ENCODE results near the gene TBC1D2B. TPM values are rescaled to one million over a fixed set of nuclear protein-coding genes. Genes with fewer than 3 reads are reported as not detected.

Gene TBC1D2B
- total and polyA plus RNA-seq, 2 of the 4 experiments (the other 2 are of a cell fraction) = 17.7 to 28.3 TPM

GRCh38 chr15:77974098-77974414 lies 103.5 kb downstream of the TBC1D2B start:
- TF ChIP-seq CHD1 (IDR thresholded peaks at IDR 0.05; ENCODE audit: low read depth, low read length) (no peak), CTCF (conservative IDR thresholded peaks at IDR 0.05; ENCODE audit: low read depth, low read length) (no peak), MAFK (IDR thresholded peaks at IDR 0.05; ENCODE audit: low read depth, low read length) (no peak), RCOR1 (IDR thresholded peaks at IDR 0.05; ENCODE audit: insufficient replicate concordance, low read length) (no peak), USF2 (IDR thresholded peaks at IDR 0.05; ENCODE audit: low read depth, low read length) (no peak), MXI1 (IDR thresholded peaks at IDR 0.05; ENCODE audit: borderline replicate concordance, low read depth, low read length) (no peak), FOS (IDR thresholded peaks at IDR 0.05; ENCODE audit: low read depth, low read length) (no peak), MAZ (IDR thresholded peaks at IDR 0.05; ENCODE audit: borderline replicate concordance, low read depth, low read length) (no peak), RFX5 (IDR thresholded peaks at IDR 0.05; ENCODE audit: low read depth, low read length) (no peak), CEBPB (IDR thresholded peaks at IDR 0.05; ENCODE audit: low read depth, low read length) (no peak), NFE2L2 (IDR thresholded peaks at IDR 0.05; ENCODE audit: low read depth, low read length) (no peak), ELK1 (IDR thresholded peaks at IDR 0.05; ENCODE audit: borderline replicate concordance, low read depth, low read length) (no peak), BHLHE40 (IDR thresholded peaks at IDR 0.05; ENCODE audit: low read depth, low read length) (no peak), POLR2A (IDR thresholded peaks at IDR 0.05; ENCODE audit: low read depth, low read length) (no peak), RAD21 (IDR thresholded peaks at IDR 0.05; ENCODE audit: low read length) (no peak), SMC3 (IDR thresholded peaks at IDR 0.05; ENCODE audit: low read depth, low read length) (no peak)
- H3K36me3 ChIP-seq (ENCODE audit: control insufficient read depth, insufficient read depth, low read length) = no peaks in the 10 kb centered on the region
- H3K9ac ChIP-seq (ENCODE audit: low read depth, low read length) = no peak overlapping the region
- in situ Hi-C loops (cut with MboI; ENCODE audit: low sequenced_read_pairs) = loop anchor here (25.0 kb wide), 1 partner anchor 463 kb away; the partner anchor contains the start of gene IREB2
- H2AK5ac ChIP-seq (ENCODE audit: low read depth, low read length) = no peak overlapping the region
- ATAC-seq (ENCODE audit: low read depth) (peak; percentile 75), DNase-seq (peak; percentile 56)
- H3K27ac ChIP-seq (ENCODE audit: insufficient read depth, low read length) = no peak overlapping the region
- H3K14ac ChIP-seq (replicated peaks; ENCODE audit: low read depth, low read length) = peak overlapping the region; percentile 41; the same call in 1 of the 2 replicates
- H2BK120ac ChIP-seq (ENCODE audit: low read depth, low read length) = no peak overlapping the region
- no peak overlapping the region; a peak in 1 of 4 replicates for H4K8ac ChIP-seq (ENCODE audit: low read depth in 2 of 2, low read length in 2 of 2)
- intact Hi-C loops (cut with micrococcal nuclease) = no loop called here
- H3K23ac ChIP-seq (ENCODE audit: low read depth, low read length) = no peak overlapping the region
- no peaks in the 10 kb centered on the region for H3K9me3 ChIP-seq (ENCODE audit: control insufficient read depth, insufficient read depth, low read length)
- no peak overlapping the region for H2BK20ac ChIP-seq (ENCODE audit: low read depth, low read length)
- no CpG with 5 or more reads among the region's 6 CpGs for WGBS, 2 experiments (ENCODE audit: extremely low coverage in 2 of 2, insufficient read length in 1 of 2)
- H2AFZ ChIP-seq (replicated peaks; ENCODE audit: low read length, poor library complexity) = peak overlapping the region; percentile 43
- no peaks in the 10 kb centered on the region for H3K79me1 ChIP-seq (ENCODE audit: low read depth in 1 of 2, low read length in 2 of 2)
- no peak overlapping the region for H4K91ac ChIP-seq (ENCODE audit: insufficient read depth, low read depth, low read length)
- H3K4me3 ChIP-seq (ENCODE audit: insufficient read depth, low read depth, low read length) = no peak overlapping the region
- H2BK5ac ChIP-seq (ENCODE audit: low read depth, low read length, poor library complexity, severe bottlenecking) = no peak overlapping the region
- no peaks in the 10 kb centered on the region for H4K20me1 ChIP-seq (ENCODE audit: insufficient read depth, low read length)
- BruUV-seq (replicated peaks) = no TSS peak
- no peak overlapping the region for H2BK15ac ChIP-seq (ENCODE audit: low read depth, low read length)
- dilution Hi-C loops (cut with HindIII; ENCODE audit: low sequenced_read_pairs, unreplicated experiment) = no loop called here
- H3K27me3 ChIP-seq (ENCODE audit: control insufficient read depth, insufficient read depth, low read length) = peaks cover 4% of the 10 kb centered on the region
- H3K4ac ChIP-seq (ENCODE audit: low read depth, low read length) = no peak overlapping the region; the same call in 1 of the 2 replicates
- no peak overlapping the region for H4K5ac ChIP-seq (ENCODE audit: low read depth, low read length)
- no peaks in the 10 kb centered on the region for H3K9me1 ChIP-seq (ENCODE audit: insufficient read depth, low read length)
- ChIA-PET CTCF (no interaction called here), POLR2A (ENCODE audit: unreplicated experiment) (no interaction called here)
- H3K18ac ChIP-seq (ENCODE audit: low read depth, low read length) = no peak overlapping the region
- no peak overlapping the region for H3K4me2 ChIP-seq (ENCODE audit: low read depth, low read length)
- H3K4me1 ChIP-seq (ENCODE audit: control insufficient read depth, insufficient read depth, low read length) = peaks cover 13% of the 10 kb centered on the region
- no peak overlapping the region for H3K56ac ChIP-seq (ENCODE audit: extremely low read depth, insufficient read depth, low read length)
- H2AK9ac ChIP-seq (replicated peaks; ENCODE audit: low read depth, low read length, poor library complexity) = peak overlapping the region; percentile 72

All from IMR-90 (cell line).